H9 (cell line): Measurements from ENCODE around the gene TMC1. TPM values are rescaled to one million over a fixed set of nuclear protein-coding genes. Genes with fewer than 3 reads are reported as not detected.

ENCODE experiments used
- DNase-seq: peaks from one replicate; pipeline ENCODE4 v3.0.0-alpha.2; 2017
- H2AFZ ChIP-seq: one replicate; pipeline ENCODE4 v1.6.1; 2013; ENCODE audit warnings: mild to moderate bottlenecking, low read length, control low read depth, moderate library complexity
- H2AK5ac ChIP-seq: 2 replicates; pipeline ENCODE4 v1.6.1; 2013; ENCODE audit warnings: low read length, control low read depth, mixed read lengths; ENCODE audit not compliant: insufficient read length
- H2BK120ac ChIP-seq: one replicate; pipeline ENCODE4 v1.6.1; 2013; ENCODE audit warnings: low read depth, mild to moderate bottlenecking, low read length, control low read depth, inconsistent platforms; ENCODE audit not compliant: poor library complexity, severe bottlenecking
- H2BK12ac ChIP-seq: 2 replicates; pipeline ENCODE4 v1.6.1; 2013; ENCODE audit warnings: low read length, control low read depth, mixed read lengths, low read depth; ENCODE audit not compliant: insufficient read length
- H2BK15ac ChIP-seq: 2 replicates; pipeline ENCODE4 v1.6.1; 2013; ENCODE audit warnings: low read depth, low read length, control low read depth
- H2BK20ac ChIP-seq: one replicate; pipeline ENCODE4 v1.6.1; 2013; ENCODE audit warnings: low read depth, mild to moderate bottlenecking, low read length, control low read depth, inconsistent platforms; ENCODE audit not compliant: poor library complexity, severe bottlenecking
- H2BK5ac ChIP-seq: 2 replicates; pipeline ENCODE4 v1.6.1; 2013; ENCODE audit warnings: low read length, control low read depth, mixed read lengths; ENCODE audit not compliant: insufficient read length
- H3K14ac ChIP-seq: 2 replicates; pipeline ENCODE4 v1.6.1; 2013; ENCODE audit warnings: low read length, control low read depth; ENCODE audit not compliant: insufficient read depth
- H3K18ac ChIP-seq: 2 replicates; pipeline ENCODE4 v1.6.1; 2013; ENCODE audit warnings: low read depth, mild to moderate bottlenecking, mixed read lengths, low read length, control low read depth; ENCODE audit not compliant: insufficient read length
- H3K23ac ChIP-seq: 2 replicates; pipeline ENCODE4 v1.6.1; 2013; ENCODE audit warnings: low read length, control low read depth, mixed read lengths, low read depth; ENCODE audit not compliant: insufficient read length
- H3K23me2 ChIP-seq: 2 replicates; pipeline ENCODE4 v1.6.1; 2013; ENCODE audit warnings: low read depth, mild to moderate bottlenecking, mixed read lengths, low read length, control low read depth; ENCODE audit not compliant: insufficient read length, poor library complexity, severe bottlenecking
- H3K27ac ChIP-seq: 2 replicates; pipeline ENCODE4 v1.5.1; 2013; ENCODE audit warnings: low read length, control low read depth, mixed read lengths, low read depth; ENCODE audit not compliant: insufficient read length
- H3K27me3 ChIP-seq: 2 replicates; pipeline ENCODE4 v1.6.1; 2013; ENCODE audit warnings: low read length, control low read depth, inconsistent platforms; ENCODE audit not compliant: insufficient read depth
- H3K4ac ChIP-seq: 2 replicates; pipeline ENCODE4 v1.6.1; 2013; ENCODE audit warnings: low read depth, mild to moderate bottlenecking, control low read depth, inconsistent platforms, low read length, moderate library complexity
- H3K4me1 ChIP-seq: 2 replicates; pipeline ENCODE4 v1.6.1; 2013; ENCODE audit warnings: low read length, control low read depth, inconsistent platforms; ENCODE audit not compliant: insufficient read depth
- H3K4me2 ChIP-seq: 2 replicates; pipeline ENCODE4 v1.6.1; 2013; ENCODE audit warnings: low read length, control low read depth, mixed read lengths; ENCODE audit not compliant: insufficient read length, insufficient read depth
- H3K56ac ChIP-seq: 2 replicates; pipeline ENCODE4 v1.6.1; 2013; ENCODE audit warnings: low read depth, mild to moderate bottlenecking, mixed read lengths, low read length, control low read depth; ENCODE audit not compliant: insufficient read length
- H3K79me1 ChIP-seq: 2 replicates; pipeline ENCODE4 v1.6.1; 2013; ENCODE audit warnings: low read depth, mild to moderate bottlenecking, moderate library complexity, low read length, control low read depth, inconsistent platforms; ENCODE audit not compliant: insufficient read depth, poor library complexity, severe bottlenecking
- H3K79me2 ChIP-seq: 2 replicates; pipeline ENCODE4 v1.6.1; 2013; ENCODE audit warnings: low read length, control low read depth, inconsistent platforms; ENCODE audit not compliant: insufficient read depth
- H3K9ac ChIP-seq: 2 replicates; pipeline ENCODE4 v1.6.1; 2013; ENCODE audit warnings: low read length, control low read depth, mixed read lengths; ENCODE audit not compliant: insufficient read length; ENCODE audit errors: extremely low read depth
- H3K9me3 ChIP-seq: one replicate; pipeline ENCODE4 v1.6.1; 2013; ENCODE audit warnings: low read depth, low read length, inconsistent platforms; ENCODE audit not compliant: control insufficient read depth
- H3T11ph ChIP-seq: one replicate; pipeline ENCODE4 v1.6.1; 2013; ENCODE audit warnings: mild to moderate bottlenecking, low read length, control low read depth, inconsistent platforms
- H4K20me1 ChIP-seq: one replicate; pipeline ENCODE4 v1.6.1; 2013; ENCODE audit not compliant: control insufficient read depth, insufficient read length, insufficient read depth
- H4K5ac ChIP-seq: 2 replicates; pipeline ENCODE4 v1.6.1; 2013; ENCODE audit warnings: low read depth, mild to moderate bottlenecking, mixed read lengths, low read length, control low read depth; ENCODE audit not compliant: insufficient read length
- H4K8ac ChIP-seq: replicated peaks from 2 replicates; pipeline ENCODE4 v1.6.1; 2013; ENCODE audit warnings: low read length, control low read depth, mixed read lengths, low read depth; ENCODE audit not compliant: insufficient read length
- H4K91ac ChIP-seq: 2 replicates; pipeline ENCODE4 v1.6.1; 2013; ENCODE audit warnings: low read depth, mild to moderate bottlenecking, moderate library complexity, mixed read lengths, low read length, control low read depth; ENCODE audit not compliant: insufficient read length
- H3K27ac Mint-ChIP-seq, 3 experiments: 2 replicates in 2 of 3; 3 replicates in 1 of 3; pipeline ENCODE4 v1.8.0; 2020 to 2021; ENCODE audit warnings: mixed read lengths in 3 of 3, mild to moderate bottlenecking in 1 of 3, moderate library complexity in 1 of 3
- H3K27me3 Mint-ChIP-seq: 2 replicates; pipeline ENCODE4 v1.8.0; 2021; ENCODE audit warnings: low read depth, mild to moderate bottlenecking, moderate library complexity, mixed read lengths
- H3K36me3 Mint-ChIP-seq, 3 experiments: 2 replicates in 2 of 3; 3 replicates in 1 of 3; pipeline ENCODE4 v1.8.0; 2020 to 2021; ENCODE audit warnings: low read depth in 3 of 3, mixed read lengths in 3 of 3; ENCODE audit not compliant: insufficient read depth in 1 of 3
- H3K4me1 Mint-ChIP-seq, 2 experiments: 2 replicates each; pipeline ENCODE4 v1.8.0; 2020; ENCODE audit warnings: mixed read lengths in 2 of 2
- H3K4me3 Mint-ChIP-seq, 2 experiments: 2 replicates in 1 of 2; 3 replicates in 1 of 2; pipeline ENCODE4 v1.8.0; 2020 to 2021; ENCODE audit warnings: mild to moderate bottlenecking in 2 of 2, mixed read lengths in 2 of 2, moderate library complexity in 1 of 2
- H3K9me3 Mint-ChIP-seq, 2 experiments: 2 replicates in 1 of 2; 3 replicates in 1 of 2; pipeline ENCODE4 v1.8.0; 2020; ENCODE audit warnings: mild to moderate bottlenecking in 2 of 2, mixed read lengths in 2 of 2, moderate library complexity in 1 of 2
- CTCF ChIP-seq: fragments of 200-600 bp; sonication (generic); conservative IDR thresholded peaks from 3 replicates; pipeline ENCODE4 v1.8.0; 2021; ENCODE audit warnings: antibody characterized with exemption, mild to moderate bottlenecking
- WGBS: extraction: QIAGEN DNeasy Blood & Tissue Kit; methylation state at CpG from one replicate; pipeline ENCODE4 v1.1.7; 2013; ENCODE audit warnings: missing lambda C conversion rate, low lambda C conversion rate, mixed read lengths; ENCODE audit not compliant: insufficient read length; ENCODE audit errors: extremely low coverage; 5-methylcytosine and 5-hydroxymethylcytosine counted together
- total RNA-seq: library from RNA; stranded (reverse); gene quantifications from 2 replicates; pipeline ENCODE4 v1.2.1, GENCODE V29; 2021

TMC1 gene
- total RNA-seq, 1 experiment from 2014 or later = 2.4 TPM

GRCh38 chr9:72743836-72744235 is 222.4 kb downstream of the TMC1 start:
- Histone ChIP-seq H2BK5ac (no peak overlapping the region), H3K18ac (no peak overlapping the region), H3T11ph (no peak overlapping the region), H3K23ac (no peak overlapping the region), H3K4ac (no peak overlapping the region), H4K8ac (no peak overlapping the region), H3K27ac (no peak overlapping the region), H3K23me2 (no peaks in the 10 kb centered on the region), H4K20me1 (no peaks in the 10 kb centered on the region), H3K9me3 (no peaks in the 10 kb centered on the region), H2BK20ac (no peak overlapping the region), H4K5ac (no peak overlapping the region), H2BK120ac (no peak overlapping the region), H3K79me1 (no peaks in the 10 kb centered on the region), H2BK12ac (no peak overlapping the region), H3K27me3 (no peaks in the 10 kb centered on the region), H3K4me1 (no peaks in the 10 kb centered on the region), H3K14ac (no peak overlapping the region), H3K4me2 (no peak overlapping the region), H4K91ac (no peak overlapping the region), H3K9ac (no peak overlapping the region), H2AK5ac (no peak overlapping the region), H3K79me2 (no peaks in the 10 kb centered on the region), H3K56ac (no peak overlapping the region), H2AFZ (no peak overlapping the region), H2BK15ac (no peak overlapping the region)
- Mint-ChIP-seq H3K36me3 (peaks cover 0 to 23% (median 18%) of the 10 kb centered on the region in 3 experiments; a peak in 4 of 7 replicates), H3K27ac (peak overlapping the region in 1 of 3 experiments; percentile 52; a peak in 1 of 7 replicates), H3K9me3 (no peaks in the 10 kb centered on the region), H3K4me3 (no peak overlapping the region), H3K27me3 (no peaks in the 10 kb centered on the region), H3K4me1 (peaks cover 5 to 10% of the 10 kb centered on the region in 2 experiments)
- no peak for DNase-seq
- TF ChIP-seq CTCF = no peak
- WGBS = 100% methylated on average over 1 of the region's 4 CpGs
